GM19035 (cell line): ENCODE results near the gene C16orf87.
A peak's percentile ranks its signal among the peaks of the same experiment; 100 is the strongest.
"Not testable (repeated sequence)": the region's sequence is repeated elsewhere in the genome, so short reads cannot be mapped to it uniquely, and the experiment has no call there.

Source experiments
- ATAC-seq: cut with Tn5 transposase; IDR thresholded peaks from one replicate; pipeline ENCODE4 v1.9.1; 2021; ENCODE audit not compliant: unreplicated experiment

The C16orf87 gene

GRCh38 chr16:46801428-46802049 lies 29.4 kb downstream of the C16orf87 start:
- ATAC-seq: no peak

DNA sequence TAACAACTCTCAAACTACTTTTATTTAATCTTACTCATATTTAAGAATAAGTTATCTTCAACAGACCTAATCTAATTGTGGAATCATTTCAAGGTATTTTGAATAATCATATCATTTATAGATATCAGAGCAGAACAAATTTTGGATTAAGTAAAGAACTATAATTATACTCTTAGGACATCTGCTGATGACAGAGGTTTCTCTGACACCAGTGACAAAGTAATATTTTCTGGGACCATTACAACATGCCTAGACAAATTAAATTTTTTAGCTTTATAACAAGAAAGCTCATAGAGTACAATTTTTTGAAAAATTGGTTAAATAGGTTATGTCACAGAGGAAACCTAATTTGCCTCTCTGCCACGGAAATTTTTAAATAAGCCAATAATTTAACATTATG lies 30.5 kb downstream of the C16orf87 start:
- ATAC-seq: no peak

DNA sequence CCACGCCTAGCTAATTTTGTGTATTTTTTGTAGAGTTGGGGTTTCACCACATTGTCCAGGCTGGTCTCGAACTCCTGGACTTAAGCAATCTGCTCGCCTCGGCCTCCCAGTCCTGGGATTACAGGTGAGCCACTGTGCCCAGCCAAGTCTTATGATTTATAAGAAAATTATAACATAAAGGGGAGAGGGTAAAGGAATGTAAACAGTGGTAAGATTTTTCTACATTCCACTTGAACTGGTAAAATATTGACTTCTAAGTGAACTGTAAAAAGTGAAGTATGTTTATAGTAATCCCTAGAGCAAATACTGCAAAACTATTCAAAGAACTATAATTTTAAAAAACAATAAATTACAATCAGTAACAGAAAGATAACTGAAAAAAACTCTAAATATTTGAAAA lies 33.5 kb downstream of the C16orf87 start:
- ATAC-seq: no peak

GRCh38 chr16:46796764-46797269 lies 34.2 kb downstream of the C16orf87 start:
- ATAC-seq: no peak

DNA sequence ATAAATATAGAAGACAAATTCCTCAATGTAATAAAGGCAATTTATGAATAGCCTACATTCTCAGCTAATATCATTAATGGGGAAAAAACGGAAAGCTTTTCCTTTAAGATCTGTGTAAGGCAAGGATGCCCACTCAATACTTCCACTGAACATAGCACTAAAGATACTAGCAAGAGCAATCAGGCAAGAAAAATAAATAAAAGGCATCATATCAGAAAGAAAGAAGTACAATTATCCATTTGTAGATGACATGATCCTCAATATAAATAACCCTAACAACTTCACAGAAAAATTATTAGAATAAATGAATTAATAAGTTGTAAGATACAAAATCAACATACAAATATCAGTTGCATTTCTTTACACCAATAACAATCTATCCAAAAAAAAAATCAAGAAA lies 37.1 kb downstream of the C16orf87 start:
- no peak for ATAC-seq

GRCh38 chr16:46790599-46791270 lies 40.2 kb downstream of the C16orf87 start:
- ATAC-seq: no peak

DNA sequence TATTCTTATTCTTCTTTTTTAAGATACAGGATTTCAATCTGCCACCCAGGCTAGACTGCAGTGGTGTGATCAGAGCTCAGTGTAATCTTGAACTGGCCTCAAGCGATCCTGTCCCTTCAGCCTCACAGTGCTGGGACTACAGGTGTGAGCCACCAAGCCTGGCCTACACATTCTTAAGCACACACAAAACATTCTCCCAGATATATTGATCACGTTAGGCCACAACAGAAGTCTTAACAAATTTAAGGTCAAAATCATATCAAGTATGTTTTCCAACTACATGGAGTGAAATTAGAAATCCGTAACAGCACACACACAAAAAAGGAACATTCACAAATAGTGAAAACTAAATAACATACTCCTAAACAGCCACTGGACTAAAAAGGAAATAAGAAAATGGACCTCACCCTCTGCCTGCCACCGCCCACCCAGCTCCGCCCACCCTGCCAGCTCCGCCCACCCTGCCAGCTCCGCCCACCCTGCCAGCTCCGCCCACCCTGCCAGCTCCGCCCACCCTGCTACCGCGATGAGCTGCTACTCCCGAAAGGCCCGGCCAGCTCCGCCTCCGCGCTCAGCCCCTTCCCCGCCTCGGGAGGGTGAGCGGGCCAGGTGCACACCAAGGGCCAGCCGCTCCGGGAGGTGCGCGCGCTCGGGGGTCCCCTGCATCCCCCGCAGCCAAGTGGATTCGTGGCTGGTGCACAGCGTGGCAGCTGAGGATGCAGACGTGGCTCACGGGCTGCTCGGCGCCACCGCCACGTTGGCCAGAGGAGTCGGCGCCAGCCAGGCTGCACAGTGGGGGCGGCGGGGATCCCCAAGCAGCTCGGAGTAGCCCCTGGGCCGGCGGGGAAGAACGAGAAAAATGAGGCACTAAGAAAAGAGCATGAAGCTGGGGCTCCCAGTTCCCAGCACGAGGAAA lies 41.2 kb downstream of the C16orf87 start:
- peak; percentile 76 for ATAC-seq

GRCh38 chr16:46788891-46789474 lies 42.0 kb downstream of the C16orf87 start:
- no peak for ATAC-seq

DNA sequence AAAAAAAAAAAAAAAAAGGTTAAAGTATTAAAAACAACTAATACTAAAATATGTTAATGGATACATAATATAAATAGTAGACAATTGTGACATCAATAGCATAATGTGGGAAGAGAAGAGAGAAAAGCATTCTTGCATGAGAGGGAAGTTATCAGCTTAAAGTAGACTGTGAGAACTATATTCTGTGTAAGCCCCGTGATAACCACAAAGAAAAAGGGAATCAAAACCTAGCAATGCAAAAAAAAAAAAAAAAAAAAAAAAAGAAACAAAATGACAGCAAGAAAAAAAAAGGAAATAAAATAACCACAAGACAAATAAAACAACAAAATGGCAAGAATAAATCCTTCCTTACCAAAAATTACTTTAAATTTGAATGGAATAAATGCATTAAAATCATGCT lies 43.1 kb downstream of the C16orf87 start:
- no peak for ATAC-seq

GRCh38 chr16:46785076-46785845 lies 45.7 kb downstream of the C16orf87 start:
- no peak for ATAC-seq

DNA sequence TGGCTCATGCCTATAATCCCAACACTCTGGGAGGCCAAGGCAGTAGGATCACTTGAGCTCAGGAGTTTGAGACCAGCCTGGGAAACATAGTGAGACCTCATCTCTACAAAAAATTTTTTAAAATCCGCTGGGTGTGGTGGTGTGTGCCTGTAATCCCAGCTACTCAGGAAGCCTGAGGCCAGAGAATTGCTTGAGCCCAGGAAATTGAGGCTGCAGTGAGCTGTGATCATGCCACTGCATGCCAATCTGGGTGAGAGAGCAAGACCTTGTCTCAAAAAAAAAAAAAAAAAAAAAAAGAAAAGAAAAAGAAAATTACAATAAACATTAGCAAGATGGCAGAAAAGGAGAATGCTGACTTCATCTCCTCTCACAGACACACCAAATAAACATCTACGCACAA lies 46.4 kb downstream of the C16orf87 start:
- ATAC-seq: not testable (repeated sequence)

DNA sequence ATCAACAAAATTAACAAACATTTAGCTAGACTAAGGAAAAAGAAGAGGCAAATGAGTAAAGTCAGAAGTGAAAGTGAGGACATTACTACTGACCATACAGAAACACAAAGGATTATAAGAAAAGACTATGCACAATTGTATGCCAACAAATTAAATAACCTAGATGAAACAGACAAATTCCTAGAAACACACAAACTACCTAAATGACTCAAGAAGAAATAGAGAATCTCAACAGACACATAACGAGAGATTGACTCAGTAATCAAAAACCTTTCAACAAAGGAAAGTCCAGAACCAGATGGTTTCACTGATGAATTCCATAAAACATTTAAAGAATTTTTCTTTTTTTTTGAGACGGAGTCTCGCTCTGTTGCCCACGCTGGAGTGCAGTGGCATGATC lies 47.2 kb downstream of the C16orf87 start:
- no peak for ATAC-seq

DNA sequence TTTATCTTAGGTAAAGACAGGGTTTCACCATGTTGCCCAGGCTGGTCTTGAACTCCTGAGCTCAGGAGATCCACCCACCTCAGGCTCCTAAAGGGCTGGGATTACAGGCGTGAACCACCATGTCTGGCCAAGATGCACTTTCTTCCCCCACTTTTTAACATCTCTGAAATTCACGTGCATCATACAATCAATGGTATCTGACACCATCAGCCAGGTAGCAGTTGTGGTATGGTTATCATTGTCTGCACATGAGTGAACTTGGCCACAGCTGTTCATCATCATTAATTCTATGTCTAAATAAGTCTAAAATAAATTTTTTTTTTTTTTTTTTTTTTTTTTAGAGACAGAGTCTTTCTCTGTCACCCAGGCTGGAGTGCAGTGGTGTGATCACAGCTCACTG lies 48.7 kb downstream of the C16orf87 start:
- ATAC-seq: no peak

DNA sequence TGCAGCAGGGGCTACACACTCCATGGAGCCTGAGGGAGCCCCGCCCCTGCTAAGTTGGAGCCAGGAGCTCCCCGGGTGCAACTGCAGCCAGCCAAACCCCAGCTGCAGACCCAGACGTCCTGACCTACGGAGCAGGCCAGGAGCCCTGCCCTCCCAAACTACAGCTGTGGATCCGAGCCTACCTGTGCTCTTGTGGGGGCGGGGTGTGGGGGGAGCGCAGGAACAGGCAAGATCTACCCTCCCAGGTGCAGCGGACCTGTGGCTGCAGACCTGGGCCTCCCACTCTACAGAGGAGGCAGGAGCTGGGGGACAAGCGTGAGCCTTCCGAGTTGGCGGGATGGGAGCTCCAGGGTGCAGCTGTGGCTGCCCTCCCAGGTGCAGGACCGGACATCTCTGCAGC lies 53.2 kb downstream of the C16orf87 start:
- ATAC-seq: no peak

GRCh38 chr16:46775214-46775613 lies 55.8 kb downstream of the C16orf87 start:
- ATAC-seq: peak; percentile 18

DNA sequence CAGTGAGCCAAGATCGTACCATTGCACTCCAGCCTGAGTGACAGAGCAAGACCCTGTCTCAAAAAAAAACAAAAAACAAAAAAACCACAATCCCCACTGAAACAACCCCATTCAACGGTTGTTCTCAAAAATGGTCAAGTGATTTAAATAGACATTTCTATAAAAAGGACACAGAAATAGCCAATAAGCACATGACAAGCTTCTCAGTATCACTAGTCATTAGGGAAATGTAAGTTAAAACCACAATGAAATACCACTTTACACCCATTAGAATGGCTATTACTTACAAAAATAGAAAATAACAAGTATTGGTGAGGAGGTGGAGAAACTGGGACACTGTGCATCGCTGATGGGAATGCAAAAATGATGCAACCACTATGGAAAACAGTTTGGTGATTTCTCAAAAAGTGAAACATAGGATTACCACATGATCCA lies 56.2 kb downstream of the C16orf87 start:
- peak; percentile 79 for ATAC-seq

GRCh38 chr16:46772463-46772862 lies 58.5 kb downstream of the C16orf87 start:
- ATAC-seq: no peak

GRCh38 chr16:46768809-46769208 lies 62.2 kb downstream of the C16orf87 start:
- no peak for ATAC-seq

GRCh38 chr16:46765050-46765449 lies 65.9 kb downstream of the C16orf87 start:
- ATAC-seq: no peak

- no peak for ATAC-seq
Measured at GRCh38 chr16:46763147-46763546, 67.8 kb downstream of the C16orf87 start.
